SKM-1 (cell line): Measurements from ENCODE around the gene CSAG3.
"Not testable (repeated sequence)": the region's sequence is repeated elsewhere in the genome, so short reads cannot be mapped to it uniquely, and the experiment has no call there.

Experiments used
- DNase-seq: peaks from one replicate; lab custom pipeline; 2025; ENCODE audit not compliant: unreplicated experiment; lab: John Stamatoyannopoulos, UW

The CSAG3 gene

GRCh38 chrX:152758918-152759317 is at the start of gene CSAG3:
Gene CSAG3 (plus strand): TSS chrX:152759218.
- DNase-seq = not testable (repeated sequence)

GRCh38 chrX:152713195-152713594 is 45.8 kb upstream of the CSAG3 start:
- not testable (repeated sequence) for DNase-seq

- DNase-seq = not testable (repeated sequence)
These were observed 44.9 kb upstream of the CSAG3 start, which contains the start of gene MAGEA2B for GRCh38 chrX:152713815-152714787. Gene MAGEA2B (plus strand): TSS chrX:152714628. CDS start chrX:152717107, 2,479 bp downstream.

- no peak for DNase-seq
These were observed 33.6 kb upstream of the CSAG3 start for GRCh38 chrX:152725409-152725808.

- DNase-seq = no peak
These were observed 25.6 kb upstream of the CSAG3 start, which contains the start of the genes CSAG1 and MAGEA12 for GRCh38 chrX:152733261-152733975. Gene CSAG1 (minus strand): TSS chrX:152733721. CDS start chrX:152732460, 1,261 bp downstream. Gene MAGEA12 (plus strand): TSS chrX:152733757. CDS start chrX:152736162, 2,405 bp downstream.

- not testable (repeated sequence) for DNase-seq
These were observed 24.7 kb upstream of the CSAG3 start for GRCh38 chrX:152734143-152734858.

GRCh38 chrX:152735101-152735500 is 23.9 kb upstream of the CSAG3 start:
- no peak for DNase-seq

- DNase-seq = no peak
These were observed 23.0 kb upstream of the CSAG3 start for GRCh38 chrX:152735860-152736511.

GRCh38 chrX:152736528-152736927 is 22.5 kb upstream of the CSAG3 start:
- DNase-seq = not testable (repeated sequence)

GRCh38 chrX:152738560-152738959 is 20.5 kb upstream of the CSAG3 start:
- DNase-seq = no peak

- DNase-seq = not testable (repeated sequence)
These were observed 5.0 kb upstream of the CSAG3 start, which contains the start of gene MAGEA2 for GRCh38 chrX:152753686-152754650. Gene MAGEA2 (minus strand): TSS chrX:152753842. CDS start chrX:152751363, 2,479 bp downstream.

GRCh38 chrX:152754871-152755270 is 4.1 kb upstream of the CSAG3 start:
- DNase-seq = not testable (repeated sequence)

GRCh38 chrX:152759544-152759943 is 526 bp downstream of the CSAG3 start:
- not testable (repeated sequence) for DNase-seq

GRCh38 chrX:152761582-152761981 is 2.6 kb downstream of the CSAG3 start:
- DNase-seq = not testable (repeated sequence)

GRCh38 chrX:152766562-152766961 is 7.5 kb downstream of the CSAG3 start:
- DNase-seq = not testable (repeated sequence)

GRCh38 chrX:152769549-152770289 is 10.7 kb downstream of the CSAG3 start, which contains the start of gene MAGEA6:
Gene MAGEA6 (minus strand): TSS chrX:152769689. CDS start chrX:152767650, 2,039 bp downstream.
- DNase-seq = not testable (repeated sequence)

- DNase-seq = not testable (repeated sequence)
These were observed 28.0 kb downstream of the CSAG3 start for GRCh38 chrX:152787062-152787461.

- no peak for DNase-seq
These were observed 39.9 kb downstream of the CSAG3 start for GRCh38 chrX:152798945-152799344.
